ENCODE measurements around the gene ADAMTS4. TPM values are rescaled to one million over a fixed set of nuclear protein-coding genes. Genes with fewer than 3 reads are reported as not detected.

Gene ADAMTS4
- total RNA-seq, 1 experiment from 2014 or later, result 7.0 TPM

- no peaks in the 10 kb centered on the region for H3K9me3 Mint-ChIP-seq
- Histone ChIP-seq H2BK20ac (ENCODE audit: low read depth, low read length, poor library complexity, severe bottlenecking) (no peak overlapping the region), H4K91ac (ENCODE audit: insufficient read length, low read depth, low read length) (no peak overlapping the region), H3K27me3 (ENCODE audit: insufficient read depth, low read length) (no peaks in the 10 kb centered on the region), H2BK120ac (ENCODE audit: low read depth, low read length, poor library complexity, severe bottlenecking) (no peak overlapping the region), H2AK5ac (ENCODE audit: insufficient read length, low read length) (no peak overlapping the region), H3K4ac (ENCODE audit: low read depth, low read length) (no peak overlapping the region), H2BK12ac (ENCODE audit: insufficient read length, low read depth, low read length) (no peak overlapping the region), H3K18ac (ENCODE audit: insufficient read length, low read depth, low read length) (no peak overlapping the region), H3K79me2 (ENCODE audit: insufficient read depth, low read length) (no peaks in the 10 kb centered on the region), H3K9ac (ENCODE audit: extremely low read depth, insufficient read length, low read length) (no peak overlapping the region), H3K23ac (ENCODE audit: insufficient read length, low read depth, low read length) (no peak overlapping the region), H3K23me2 (ENCODE audit: insufficient read length, low read depth, low read length, poor library complexity, severe bottlenecking) (no peaks in the 10 kb centered on the region), H4K8ac (replicated peaks; ENCODE audit: insufficient read length, low read depth, low read length) (no peak overlapping the region), H2BK5ac (ENCODE audit: insufficient read length, low read length) (no peak overlapping the region), H3K14ac (ENCODE audit: insufficient read depth, low read length) (no peak overlapping the region), H4K20me1 (ENCODE audit: control insufficient read depth, insufficient read depth, insufficient read length) (no peaks in the 10 kb centered on the region), H3K27ac (ENCODE audit: insufficient read length, low read depth, low read length) (no peak overlapping the region), H3K56ac (ENCODE audit: insufficient read length, low read depth, low read length) (no peak overlapping the region), H3K79me1 (ENCODE audit: insufficient read depth, low read depth, low read length, poor library complexity, severe bottlenecking) (no peaks in the 10 kb centered on the region), H3K4me2 (ENCODE audit: insufficient read depth, insufficient read length, low read length) (no peak overlapping the region), H3K9me3 (ENCODE audit: control insufficient read depth, low read depth, low read length) (no peaks in the 10 kb centered on the region), H2AFZ (ENCODE audit: low read length) (no peak overlapping the region), H2BK15ac (ENCODE audit: low read depth, low read length) (no peak overlapping the region), H3K4me1 (ENCODE audit: insufficient read depth, low read length) (peaks cover 8% of the 10 kb centered on the region; the same call in 1 of the 2 replicates), H4K5ac (ENCODE audit: insufficient read length, low read depth, low read length) (no peak overlapping the region), H3T11ph (ENCODE audit: low read length) (no peak overlapping the region)
- WGBS (ENCODE audit: extremely low coverage, insufficient read length, low lambda C conversion rate), result 100% methylated on average over 1 of the region's 7 CpGs
- H3K27me3 Mint-ChIP-seq (ENCODE audit: low read depth), result no peaks in the 10 kb centered on the region
- DNase-seq, result no peak
- H3K36me3 Mint-ChIP-seq (ENCODE audit: insufficient read depth in 1 of 3, low read depth in 3 of 3), result peaks cover 7 to 16% (median 13%) of the 10 kb centered on the region in 3 experiments; a peak in 6 of 7 replicates
- peaks cover 23 to 43% of the 10 kb centered on the region in 2 experiments for H3K4me1 Mint-ChIP-seq
- H3K4me3 Mint-ChIP-seq, result no peak overlapping the region
- H3K27ac Mint-ChIP-seq, result no peak overlapping the region
- TF ChIP-seq CTCF (conservative IDR thresholded peaks at IDR 0.05), result no peak
Measured at GRCh38 chr1:161223805-161224694, 25.2 kb upstream of the ADAMTS4 start.
